HG02970 (cell line): ENCODE data around the gene LIMD2.

ENCODE experiments used
- ATAC-seq: cut with Tn5 transposase; IDR thresholded peaks from one replicate; pipeline ENCODE4 v1.9.1; 2021; ENCODE audit warnings: mild to moderate bottlenecking, moderate library complexity, moderate number of reproducible peaks; ENCODE audit not compliant: unreplicated experiment, low FRiP score

LIMD2 gene

DNA sequence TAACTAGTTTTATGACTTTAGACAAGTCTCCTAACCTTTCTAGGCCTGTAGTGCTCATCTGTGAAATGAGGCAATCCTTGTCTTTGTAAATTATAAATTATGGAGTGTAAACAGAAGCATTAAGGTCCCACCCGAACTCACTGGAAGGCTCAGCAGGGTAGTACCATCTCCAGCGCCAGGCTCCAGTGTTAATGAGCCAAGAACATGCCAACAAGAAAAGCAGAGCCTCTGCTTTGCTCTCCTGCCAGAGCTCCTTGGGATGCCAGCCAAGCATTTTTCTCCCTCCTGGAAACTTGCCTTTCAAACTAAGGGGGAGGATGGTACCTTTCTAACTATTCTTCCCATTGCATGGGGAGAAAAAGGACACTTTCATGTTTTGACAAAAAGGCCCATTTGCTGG is 14.9 kb downstream of the LIMD2 start:
- ATAC-seq: no peak

- ATAC-seq: no peak
Measured at GRCh38 chr17:63682981-63683380, 16.9 kb downstream of the LIMD2 start.

GRCh38 chr17:63682441-63682840 is 17.5 kb downstream of the LIMD2 start:
- ATAC-seq: no peak

- ATAC-seq: no peak
Measured at GRCh38 chr17:63681530-63681929, 18.4 kb downstream of the LIMD2 start.

DNA sequence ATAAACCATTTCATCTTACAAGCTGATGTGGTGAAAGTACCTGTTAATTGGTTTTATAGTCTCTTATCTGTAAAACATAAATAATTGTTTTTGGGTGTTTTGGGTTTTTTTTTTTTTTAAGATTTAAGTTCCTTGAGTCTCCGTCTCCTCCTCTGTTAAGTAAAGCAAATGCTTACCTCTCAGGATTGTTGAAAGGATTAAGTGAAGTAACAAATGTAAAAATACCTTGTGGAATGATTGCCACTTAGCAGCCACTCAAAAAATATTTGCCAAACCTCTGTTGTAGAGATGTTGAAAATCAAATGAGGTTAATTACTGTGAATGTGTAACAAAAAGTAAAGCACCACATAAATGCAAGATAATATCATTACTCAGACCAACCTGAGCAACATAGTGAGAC is 19.2 kb downstream of the LIMD2 start:
- no peak for ATAC-seq

DNA sequence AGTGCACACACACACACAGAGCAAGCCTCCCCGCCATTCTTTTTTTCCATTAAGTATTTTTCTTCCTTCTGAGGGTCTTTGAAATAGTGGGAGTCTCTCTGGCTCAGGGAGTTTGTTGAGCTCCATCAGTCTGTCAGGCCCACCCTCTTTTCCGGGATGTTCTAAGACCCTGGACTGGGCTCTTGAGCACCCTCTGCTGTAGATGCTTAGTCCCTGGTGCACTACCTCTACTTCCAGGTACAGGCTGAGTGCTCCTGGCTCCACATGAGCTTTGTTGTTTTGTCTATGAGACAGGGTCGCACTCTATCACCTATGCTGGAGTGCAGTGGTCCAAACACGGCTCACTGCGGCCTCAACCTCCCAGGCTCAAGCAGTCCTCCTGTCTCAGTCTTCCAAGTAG is 20.7 kb downstream of the LIMD2 start:
- no peak for ATAC-seq

DNA sequence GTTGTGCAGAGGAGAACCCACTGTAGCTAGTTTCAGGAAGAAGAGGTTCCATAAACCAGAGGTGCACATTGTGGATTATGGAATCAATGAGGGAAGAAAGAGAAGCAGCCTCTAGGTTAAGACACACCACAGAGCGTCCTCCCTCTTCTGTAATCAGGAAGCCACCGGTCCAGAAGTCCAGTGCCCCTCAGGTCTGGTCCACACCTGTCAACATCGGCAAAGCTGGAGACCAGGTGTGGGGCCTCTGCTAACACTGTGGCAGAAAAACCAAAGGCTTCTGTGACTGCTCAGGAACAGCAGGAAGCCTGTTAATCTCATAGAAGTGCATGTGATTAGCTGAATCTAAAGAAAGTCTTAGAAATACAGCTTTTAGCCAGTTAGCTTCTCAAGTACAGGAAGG is 23.3 kb downstream of the LIMD2 start:
- no peak for ATAC-seq

DNA sequence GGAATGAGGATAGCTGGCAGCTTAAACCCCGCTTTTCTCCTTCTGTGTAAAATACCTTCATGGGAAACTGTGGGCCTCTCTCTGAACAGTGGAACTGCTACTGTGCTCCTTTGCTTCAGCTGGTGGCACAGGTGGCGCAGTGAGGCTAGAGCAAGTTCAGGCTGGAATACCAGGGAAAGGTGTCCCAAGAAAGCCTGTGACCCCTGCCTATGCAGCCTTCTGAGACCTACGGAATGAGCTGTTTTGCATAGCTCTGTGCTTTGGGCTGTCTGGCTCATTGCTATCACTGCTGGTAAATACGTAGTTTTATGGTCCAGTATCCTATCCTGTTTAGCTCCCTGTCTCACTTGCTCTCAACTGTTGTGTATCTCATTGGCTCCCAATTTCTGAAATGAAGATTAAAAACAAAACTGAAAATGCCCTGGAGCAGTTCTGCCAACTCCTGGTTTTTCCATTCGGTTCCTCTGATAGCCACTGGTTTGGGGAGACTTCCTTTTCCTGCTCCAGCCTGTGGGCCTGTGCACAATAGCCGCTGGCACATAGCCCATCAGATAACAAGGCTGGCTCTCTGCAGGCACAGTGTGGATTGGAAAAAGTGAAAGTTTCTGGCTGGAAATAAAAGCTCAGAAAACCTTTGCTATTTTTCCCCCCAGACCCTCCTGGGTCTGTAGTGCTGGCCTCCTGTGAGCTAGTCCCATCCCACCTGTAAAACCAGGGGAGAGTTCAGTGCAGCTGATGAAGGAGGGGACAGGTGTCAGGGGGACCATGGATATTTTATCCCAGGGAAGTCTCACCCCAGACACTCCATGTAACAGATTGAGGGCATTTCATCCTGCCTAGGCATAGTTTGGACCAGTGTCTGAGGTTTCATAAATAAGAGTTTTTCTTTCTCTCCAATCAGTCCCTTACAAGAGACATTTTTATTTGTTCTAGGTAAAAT is 24.0 kb downstream of the LIMD2 start:
- ATAC-seq: no peak

- no peak for ATAC-seq
Measured at GRCh38 chr17:63675231-63675606, 24.7 kb downstream of the LIMD2 start.

- ATAC-seq: no peak
Measured at GRCh38 chr17:63672856-63673255, 27.1 kb downstream of the LIMD2 start.

DNA sequence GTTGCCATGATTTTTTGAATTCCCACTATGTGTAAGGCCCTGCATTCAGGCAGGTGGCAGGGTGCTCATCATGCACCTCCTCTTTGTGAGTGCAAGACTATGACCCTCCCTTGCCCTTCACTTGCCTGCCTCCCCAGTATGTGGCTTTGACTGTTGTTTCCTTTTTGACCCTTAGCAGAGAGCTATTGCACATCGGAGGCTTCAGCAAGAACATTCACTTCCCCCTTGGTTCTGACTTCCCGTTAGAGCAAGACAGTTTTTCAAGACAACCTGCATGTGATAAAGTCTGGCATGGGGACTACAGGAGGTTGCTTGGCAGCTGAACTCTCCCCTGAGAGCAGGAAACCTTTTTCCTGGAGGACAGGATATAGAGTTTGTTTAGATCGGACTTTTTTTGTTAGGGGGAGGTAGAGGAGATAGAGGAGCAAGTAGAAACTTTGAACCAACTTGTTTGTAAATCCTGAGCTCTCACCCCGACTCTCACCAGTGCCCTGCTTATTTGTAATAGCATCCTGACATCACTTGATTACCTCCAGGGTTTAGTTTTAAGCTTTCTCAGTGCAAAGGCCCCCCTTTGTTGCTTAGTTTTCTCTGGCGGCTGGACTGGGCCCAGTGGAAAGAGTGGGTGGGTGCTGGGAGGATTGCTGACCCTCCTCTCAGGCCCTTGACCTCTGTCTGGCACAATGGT is 34.3 kb downstream of the LIMD2 start:
- no peak for ATAC-seq

DNA sequence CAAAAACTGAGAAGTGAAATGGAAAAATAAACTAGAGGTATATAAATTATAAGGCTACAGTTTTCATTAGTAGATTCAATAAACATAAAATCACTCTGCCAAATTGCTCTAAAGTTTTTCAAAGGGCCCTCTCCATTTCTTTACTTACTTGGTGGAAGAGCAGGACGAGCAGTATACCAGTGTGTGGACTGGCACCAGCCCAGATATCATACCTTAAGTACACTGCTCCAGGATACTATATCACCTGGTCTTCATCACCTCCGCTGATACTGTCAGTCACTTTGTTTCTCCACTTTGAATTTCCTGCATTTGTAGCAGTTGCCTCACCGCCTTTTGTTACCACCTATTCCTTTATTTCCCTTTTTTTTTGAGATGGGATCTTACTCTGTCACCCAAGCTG is 40.1 kb downstream of the LIMD2 start:
- no peak for ATAC-seq

GRCh38 chr17:63658366-63658765 is 41.6 kb downstream of the LIMD2 start:
- no peak for ATAC-seq

GRCh38 chr17:63657786-63658185 is 42.1 kb downstream of the LIMD2 start:
- no peak for ATAC-seq

GRCh38 chr17:63653050-63653449 is 46.9 kb downstream of the LIMD2 start:
- ATAC-seq: no peak

DNA sequence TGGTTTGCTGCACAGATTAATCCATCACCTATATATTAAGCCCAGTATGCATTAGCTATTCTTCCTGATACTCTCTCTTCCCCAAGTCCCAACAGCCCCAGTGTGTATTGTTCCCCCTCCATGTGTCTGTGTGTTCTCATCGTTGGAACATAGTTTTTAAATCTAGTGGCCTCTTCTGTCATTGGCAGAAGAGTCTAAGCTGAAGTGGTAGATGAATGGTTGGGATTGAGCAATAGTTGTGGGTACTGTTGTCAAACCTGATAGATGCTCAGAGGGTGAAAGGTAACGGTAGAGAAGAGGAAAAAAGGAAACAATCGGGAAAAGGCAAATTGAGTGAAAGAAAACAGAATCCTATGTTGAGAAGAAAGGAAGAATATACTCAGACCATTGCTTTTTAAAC is 47.8 kb downstream of the LIMD2 start:
- no peak for ATAC-seq

DNA sequence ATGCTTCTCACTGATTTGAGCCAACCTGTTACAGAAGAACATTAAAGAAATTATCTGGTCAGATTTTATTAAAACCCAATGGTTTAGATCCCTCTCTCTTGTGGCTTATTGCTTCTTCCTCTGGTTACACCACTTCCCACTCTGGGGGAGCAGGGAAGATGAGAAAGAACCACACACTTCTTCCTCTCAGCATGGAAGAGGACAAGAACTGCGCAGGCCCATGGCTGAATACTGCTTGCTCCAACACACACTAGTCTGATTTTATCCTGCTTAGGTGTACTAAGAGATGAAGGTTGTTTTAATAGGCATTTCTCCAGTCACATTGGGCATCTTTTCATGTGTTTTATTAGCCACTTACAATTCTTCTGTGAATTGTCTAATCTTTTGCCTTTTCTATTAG is 50.1 kb downstream of the LIMD2 start:
- ATAC-seq: no peak

- ATAC-seq: no peak
Measured at GRCh38 chr17:63647936-63648335, 52.0 kb downstream of the LIMD2 start.

DNA sequence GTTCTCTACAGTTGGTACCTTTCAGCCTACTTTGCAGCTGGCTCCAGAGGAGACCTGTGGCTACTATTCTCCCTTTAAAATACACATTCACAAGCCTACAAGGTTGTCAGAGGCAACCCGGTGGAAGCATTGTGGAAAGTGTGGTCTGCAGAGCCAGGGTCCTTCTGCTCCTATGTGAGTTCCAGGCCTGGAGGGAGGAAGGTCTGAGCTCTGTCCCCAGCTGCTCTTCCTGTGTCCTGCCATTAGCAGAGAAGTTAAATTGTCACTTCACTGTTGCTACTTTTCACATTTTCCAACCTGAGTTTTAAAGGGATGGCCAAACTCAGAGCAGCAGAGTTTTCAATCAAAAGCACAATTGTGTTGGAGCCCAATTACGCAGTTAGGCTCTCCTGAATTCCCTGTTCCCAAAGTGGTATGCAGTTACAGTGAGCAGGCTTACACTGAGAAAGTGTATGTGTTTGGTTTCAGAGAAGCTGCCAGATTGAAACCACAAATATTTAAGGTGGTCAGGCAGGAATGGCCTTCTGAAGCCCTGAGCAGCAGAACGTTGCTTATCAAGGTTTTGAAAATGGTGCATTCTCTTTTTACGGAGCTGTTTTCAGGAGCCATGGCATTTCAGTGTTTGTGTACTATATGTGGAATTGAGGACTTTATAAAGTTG is 52.7 kb downstream of the LIMD2 start:
- ATAC-seq: no peak

GRCh38 chr17:63646488-63646806 is 53.5 kb downstream of the LIMD2 start:
- ATAC-seq: no peak
